Measurements from ENCODE around the gene GSTM1. TPM values are rescaled to one million over a fixed set of nuclear protein-coding genes. Genes with fewer than 3 reads are reported as not detected.
"Not testable (repeated sequence)": the region's sequence is repeated elsewhere in the genome, so short reads cannot be mapped to it uniquely, and the experiment has no call there.

The GSTM1 gene
- total RNA-seq, 1 donor = not detected

DNA sequence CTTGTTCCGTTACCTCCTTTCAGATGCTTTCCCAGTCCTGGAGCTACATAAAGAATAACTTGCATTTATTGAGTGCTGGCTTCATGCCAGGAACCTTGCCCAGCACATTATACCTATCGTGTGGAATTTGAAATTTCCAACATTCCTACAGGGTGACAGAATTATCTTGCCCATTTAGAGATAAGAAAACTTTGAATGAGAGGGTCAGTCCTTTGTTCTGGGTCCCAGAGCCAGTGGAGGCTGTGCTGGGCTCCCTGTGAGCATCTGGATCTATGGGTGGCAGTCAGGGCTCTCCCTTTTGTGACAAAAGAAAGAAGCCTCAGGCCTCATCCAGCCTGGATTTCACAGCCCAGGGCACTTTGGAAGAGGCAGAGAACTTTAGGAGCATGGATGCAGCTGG, 28.5 kb upstream of the GSTM1 start:
- DNase-seq (ENCODE audit: low read depth) = no peak
- TF ChIP-seq, protein P1, sequence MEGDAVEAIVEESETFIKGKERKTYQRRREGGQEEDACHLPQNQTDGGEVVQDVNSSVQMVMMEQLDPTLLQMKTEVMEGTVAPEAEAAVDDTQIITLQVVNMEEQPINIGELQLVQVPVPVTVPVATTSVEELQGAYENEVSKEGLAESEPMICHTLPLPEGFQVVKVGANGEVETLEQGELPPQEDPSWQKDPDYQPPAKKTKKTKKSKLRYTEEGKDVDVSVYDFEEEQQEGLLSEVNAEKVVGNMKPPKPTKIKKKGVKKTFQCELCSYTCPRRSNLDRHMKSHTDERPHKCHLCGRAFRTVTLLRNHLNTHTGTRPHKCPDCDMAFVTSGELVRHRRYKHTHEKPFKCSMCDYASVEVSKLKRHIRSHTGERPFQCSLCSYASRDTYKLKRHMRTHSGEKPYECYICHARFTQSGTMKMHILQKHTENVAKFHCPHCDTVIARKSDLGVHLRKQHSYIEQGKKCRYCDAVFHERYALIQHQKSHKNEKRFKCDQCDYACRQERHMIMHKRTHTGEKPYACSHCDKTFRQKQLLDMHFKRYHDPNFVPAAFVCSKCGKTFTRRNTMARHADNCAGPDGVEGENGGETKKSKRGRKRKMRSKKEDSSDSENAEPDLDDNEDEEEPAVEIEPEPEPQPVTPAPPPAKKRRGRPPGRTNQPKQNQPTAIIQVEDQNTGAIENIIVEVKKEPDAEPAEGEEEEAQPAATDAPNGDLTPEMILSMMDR (IDR thresholded peaks at IDR 0.05; ENCODE audit: insufficient read depth, low read length) = no peak
- H3K4me3 ChIP-seq (ENCODE audit: low read depth, low read length) = no peak overlapping the region

DNA sequence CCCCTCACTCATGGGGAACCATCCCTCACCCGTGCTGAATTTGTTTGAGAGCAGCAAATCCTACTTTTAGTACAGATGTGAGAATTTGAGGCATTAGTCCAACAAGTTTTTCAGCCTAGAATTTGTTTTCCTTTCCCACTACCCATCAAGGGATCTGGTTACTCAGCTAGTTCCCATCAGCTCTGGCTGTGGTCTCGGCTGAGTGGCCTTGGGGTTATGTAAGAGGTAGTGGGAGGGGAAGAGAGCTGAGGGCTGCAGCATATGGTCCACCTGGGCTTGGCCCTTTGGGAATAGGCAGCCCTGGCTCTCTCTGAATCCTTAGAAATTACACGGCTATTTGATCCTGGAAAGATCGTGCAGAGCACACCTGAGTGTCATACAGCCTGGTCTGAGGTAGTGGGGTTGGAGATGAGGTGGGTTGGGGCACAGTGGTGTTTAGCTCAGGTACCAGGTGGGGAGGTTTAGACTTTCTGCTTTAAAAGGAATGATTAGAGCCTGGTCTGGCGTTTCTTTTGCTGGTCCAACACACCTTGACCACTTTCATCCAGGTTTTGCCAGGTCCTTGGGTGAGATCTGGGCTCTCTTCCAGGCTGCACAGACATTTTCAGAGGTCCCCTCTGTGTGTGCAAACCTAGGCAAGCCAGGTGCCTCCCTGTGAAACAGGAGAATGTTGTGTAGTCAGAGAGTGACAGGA, 27.5 kb upstream of the GSTM1 start:
- TF ChIP-seq, protein P1 (IDR thresholded peaks at IDR 0.05; ENCODE audit: insufficient read depth, low read length) = no peak
- H3K4me3 ChIP-seq (ENCODE audit: low read depth, low read length) = no peak overlapping the region
- no peak for DNase-seq (ENCODE audit: low read depth)

- DNase-seq (ENCODE audit: low read depth); H3K4me3 ChIP-seq (ENCODE audit: low read depth, low read length): not testable (repeated sequence)
Measured at GRCh38 chr1:109660691-109661026, 27.0 kb upstream of the GSTM1 start.

- TF ChIP-seq, protein P1 (IDR thresholded peaks at IDR 0.05; ENCODE audit: insufficient read depth, low read length) = no peak
- H3K4me3 ChIP-seq (ENCODE audit: low read depth, low read length) = no peak overlapping the region
- DNase-seq (ENCODE audit: low read depth) = no peak
Measured at GRCh38 chr1:109661391-109661790, 26.2 kb upstream of the GSTM1 start.

DNA sequence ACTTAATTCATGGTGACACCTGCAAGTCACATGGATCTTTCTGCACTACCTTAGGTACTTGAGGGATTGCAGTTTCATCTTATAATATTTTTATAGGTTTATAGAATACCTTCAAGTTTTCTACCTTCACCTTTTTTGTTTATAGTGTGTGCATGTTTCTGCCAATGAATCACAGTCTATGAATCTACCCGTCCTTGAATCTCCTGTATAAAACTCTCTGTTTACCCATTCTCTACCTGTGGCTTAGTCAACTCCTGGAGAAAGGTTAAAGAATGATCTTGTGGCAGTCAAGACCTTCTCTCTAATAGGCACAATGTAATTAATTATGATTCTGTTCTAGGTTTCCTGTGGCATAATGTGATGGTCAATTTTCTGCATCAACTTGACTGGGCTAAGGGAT, 22.9 kb upstream of the GSTM1 start:
- no peak for DNase-seq (ENCODE audit: low read depth)
- TF ChIP-seq, protein P1 (IDR thresholded peaks at IDR 0.05; ENCODE audit: insufficient read depth, low read length) = no peak
- H3K4me3 ChIP-seq (ENCODE audit: low read depth, low read length) = no peak overlapping the region

- H3K4me3 ChIP-seq (ENCODE audit: low read depth, low read length) = peak within 1 kb of the TSS; percentile 66
- DNase-seq (ENCODE audit: low read depth) = peak; percentile 77
- TF ChIP-seq, protein P1 (IDR thresholded peaks at IDR 0.05; ENCODE audit: insufficient read depth, low read length) = no peak
Measured at GRCh38 chr1:109667452-109668122, 20.0 kb upstream of the GSTM1 start, which contains the start of gene GSTM2. TSS of gene GSTM2 (plus strand) at chr1:109668057. CDS start at chr1:109668116, 59 bp downstream.

DNA sequence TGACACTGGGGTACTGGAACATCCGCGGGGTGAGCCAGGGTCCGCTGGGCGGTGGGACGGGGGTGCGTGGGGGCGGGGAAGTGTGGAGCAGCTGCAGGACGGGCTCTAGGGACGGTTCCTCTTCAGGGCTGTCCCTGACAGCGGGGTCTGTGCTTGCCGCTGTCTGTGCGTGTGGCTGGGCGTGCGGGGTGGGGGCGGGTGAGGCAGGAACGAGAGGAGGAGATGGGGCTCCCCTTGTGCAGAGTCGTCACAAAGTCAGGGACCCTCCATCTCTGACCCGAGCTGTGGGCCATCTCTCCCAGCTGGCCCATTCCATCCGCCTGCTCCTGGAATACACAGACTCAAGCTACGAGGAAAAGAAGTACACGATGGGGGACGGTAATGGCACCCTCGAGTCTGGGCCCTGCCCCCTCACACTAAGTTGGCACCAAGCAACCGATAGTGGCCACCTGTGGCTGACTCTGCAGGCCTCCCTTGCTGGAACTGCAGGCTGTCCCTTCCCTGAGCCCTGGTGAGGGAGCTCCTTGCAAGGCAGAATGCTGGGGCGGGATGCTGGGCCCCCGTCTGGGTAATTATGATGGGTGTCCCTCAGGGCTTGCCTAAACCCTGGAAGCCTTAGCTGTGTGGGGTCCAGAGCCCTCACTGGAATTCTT, 19.4 kb upstream of the GSTM1 start:
- TF ChIP-seq, protein P1 (IDR thresholded peaks at IDR 0.05; ENCODE audit: insufficient read depth, low read length) = no peak
- no peak for DNase-seq (ENCODE audit: low read depth)

More for the DNA sequence above, 19.4 kb upstream of the GSTM1 start:
- peak overlapping the region; percentile 66 for H3K4me3 ChIP-seq (ENCODE audit: low read depth, low read length)
